ENCODE data around the gene NEUROD4. TPM values are rescaled to one million over a fixed set of nuclear protein-coding genes. Genes with fewer than 3 reads are reported as not detected.

The NEUROD4 gene
- total RNA-seq, 1 donor from 2014 or later: not detected

DNA sequence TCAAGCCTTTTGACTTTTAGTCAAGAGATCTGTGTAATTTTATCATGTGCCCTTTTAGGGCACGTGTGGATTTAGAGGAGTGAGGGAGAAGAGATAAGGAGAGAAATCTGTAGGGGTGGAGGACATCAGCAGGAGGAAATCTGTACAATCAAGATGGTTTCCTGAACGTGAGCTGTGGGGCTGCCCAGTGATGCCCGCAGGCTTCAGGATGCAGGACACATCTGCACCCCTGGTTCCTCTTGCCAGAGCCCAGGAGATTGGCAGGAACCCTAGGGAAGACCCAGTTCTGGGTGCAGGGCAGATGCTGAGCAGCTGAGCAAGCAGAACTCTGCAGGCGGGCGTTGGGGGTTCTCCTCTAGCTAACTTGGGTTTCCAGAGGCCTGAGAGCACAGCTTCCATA is 23.6 kb upstream of the NEUROD4 start:
- H3K4me3 Mint-ChIP-seq: no peak overlapping the region
- no peaks in the 10 kb centered on the region for H3K27me3 Mint-ChIP-seq
- H3K27ac Mint-ChIP-seq: no peak overlapping the region
- intact Hi-C loops (cut with micrococcal nuclease): no loop called here
- ChIA-PET CTCF (interaction anchor here (1.2 to 8.6 kb wide), 3 partner anchors 77 to 295 kb away, joined by 3 to 425 read pairs (median 5); no protein-coding TSS in a partner anchor), POLR2A (no interaction called here)
- no peak for ATAC-seq (ENCODE audit: low read depth)
- TF ChIP-seq, protein P1, sequence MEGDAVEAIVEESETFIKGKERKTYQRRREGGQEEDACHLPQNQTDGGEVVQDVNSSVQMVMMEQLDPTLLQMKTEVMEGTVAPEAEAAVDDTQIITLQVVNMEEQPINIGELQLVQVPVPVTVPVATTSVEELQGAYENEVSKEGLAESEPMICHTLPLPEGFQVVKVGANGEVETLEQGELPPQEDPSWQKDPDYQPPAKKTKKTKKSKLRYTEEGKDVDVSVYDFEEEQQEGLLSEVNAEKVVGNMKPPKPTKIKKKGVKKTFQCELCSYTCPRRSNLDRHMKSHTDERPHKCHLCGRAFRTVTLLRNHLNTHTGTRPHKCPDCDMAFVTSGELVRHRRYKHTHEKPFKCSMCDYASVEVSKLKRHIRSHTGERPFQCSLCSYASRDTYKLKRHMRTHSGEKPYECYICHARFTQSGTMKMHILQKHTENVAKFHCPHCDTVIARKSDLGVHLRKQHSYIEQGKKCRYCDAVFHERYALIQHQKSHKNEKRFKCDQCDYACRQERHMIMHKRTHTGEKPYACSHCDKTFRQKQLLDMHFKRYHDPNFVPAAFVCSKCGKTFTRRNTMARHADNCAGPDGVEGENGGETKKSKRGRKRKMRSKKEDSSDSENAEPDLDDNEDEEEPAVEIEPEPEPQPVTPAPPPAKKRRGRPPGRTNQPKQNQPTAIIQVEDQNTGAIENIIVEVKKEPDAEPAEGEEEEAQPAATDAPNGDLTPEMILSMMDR (IDR thresholded peaks at IDR 0.05): no peak
- no peaks in the 10 kb centered on the region for H3K36me3 Mint-ChIP-seq (ENCODE audit: low read depth)
- H3K4me1 Mint-ChIP-seq: peaks cover 37% of the 10 kb centered on the region
- H3K9me3 Mint-ChIP-seq: peaks cover 12% of the 10 kb centered on the region
- no peak for DNase-seq

DNA sequence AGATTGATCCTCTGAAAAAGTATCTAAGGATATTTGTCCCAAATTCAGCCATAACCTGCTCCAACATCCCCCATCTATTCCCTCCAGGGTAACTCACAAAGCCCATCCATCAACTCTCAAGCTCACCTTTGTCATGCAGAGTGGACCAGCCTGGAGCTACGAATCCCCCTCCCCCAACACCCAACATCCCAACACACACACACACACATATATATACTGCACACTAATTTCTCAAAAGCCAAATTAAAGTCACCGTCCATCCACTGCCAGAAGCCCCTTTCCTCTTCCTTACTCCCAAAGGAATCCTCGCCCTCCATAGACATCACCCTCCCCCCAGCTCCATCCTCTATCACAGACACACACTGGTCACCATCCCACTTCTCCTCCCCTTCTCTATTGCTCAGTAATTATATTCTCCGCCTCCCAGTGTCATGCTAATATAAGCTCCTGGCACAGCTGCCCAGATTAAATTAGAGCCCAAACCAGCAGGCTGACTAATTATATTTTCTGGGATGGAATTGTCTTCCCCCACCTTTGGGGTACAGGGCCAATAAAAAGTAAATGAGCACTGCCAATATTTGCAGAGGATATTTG is 21.7 kb upstream of the NEUROD4 start:
- ChIA-PET CTCF (interaction anchor here (0.7 to 8.6 kb wide), 3 partner anchors 9 to 75 kb away, joined by 3 to 425 read pairs (median 3); partner anchors contain the start of gene TESPA1), POLR2A (no interaction called here)
- ATAC-seq (ENCODE audit: low read depth) (no peak), DNase-seq (no peak)
- H3K4me1 Mint-ChIP-seq: peaks cover 32% of the 10 kb centered on the region
- H3K27me3 Mint-ChIP-seq: no peaks in the 10 kb centered on the region
- H3K27ac Mint-ChIP-seq: no peak overlapping the region
- intact Hi-C loops (cut with micrococcal nuclease): no loop called here
- H3K9me3 Mint-ChIP-seq: peaks cover 12% of the 10 kb centered on the region
- TF ChIP-seq, protein P1 (IDR thresholded peaks at IDR 0.05): no peak
- H3K4me3 Mint-ChIP-seq: no peak overlapping the region
- H3K36me3 Mint-ChIP-seq (ENCODE audit: low read depth): no peaks in the 10 kb centered on the region

DNA sequence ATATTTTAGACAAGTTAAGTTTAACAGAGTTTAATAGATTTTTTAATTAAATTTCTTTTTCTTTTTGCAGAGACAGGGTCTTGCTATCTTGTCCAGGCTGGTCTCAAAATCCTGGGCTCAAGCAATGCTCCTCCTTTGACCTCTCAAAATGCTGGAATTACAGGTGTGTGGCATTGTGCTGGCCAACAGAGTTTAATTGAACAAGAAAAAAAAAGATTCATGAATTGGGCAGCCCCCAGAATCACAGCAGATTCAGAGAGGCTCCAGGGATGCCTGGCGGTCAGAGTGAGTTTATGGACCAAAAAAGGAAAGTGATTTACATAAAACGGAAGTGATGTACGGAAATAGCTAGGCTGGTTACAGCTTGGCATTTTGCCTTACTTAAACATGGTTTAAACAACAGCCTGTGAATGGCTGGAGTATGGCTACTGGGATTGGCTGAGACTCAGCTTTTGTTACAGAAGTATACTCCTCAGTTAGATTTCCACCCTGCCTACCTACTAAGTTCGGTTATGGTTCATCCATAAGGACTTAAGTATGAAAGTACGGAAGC is 20.7 kb upstream of the NEUROD4 start:
- POLR2A ChIA-PET: interaction anchor here (0.9 kb wide), 1 partner anchor 14 kb away, joined by 3 read pairs; no protein-coding TSS in a partner anchor
- TF ChIP-seq, protein P1 (IDR thresholded peaks at IDR 0.05): no peak
- Mint-ChIP-seq H3K27ac (no peak overlapping the region), H3K9me3 (peaks cover 12% of the 10 kb centered on the region), H3K36me3 (ENCODE audit: low read depth) (no peaks in the 10 kb centered on the region), H3K4me1 (peaks cover 28% of the 10 kb centered on the region), H3K27me3 (no peaks in the 10 kb centered on the region), H3K4me3 (no peak overlapping the region)
- intact Hi-C loops (cut with micrococcal nuclease): no loop called here
- DNase-seq: no peak
- CTCF ChIA-PET: interaction anchor here (8.6 kb wide), 1 partner anchor 74 kb away, joined by 425 read pairs; no protein-coding TSS in a partner anchor
- peak; percentile 28 for ATAC-seq (ENCODE audit: low read depth)

DNA sequence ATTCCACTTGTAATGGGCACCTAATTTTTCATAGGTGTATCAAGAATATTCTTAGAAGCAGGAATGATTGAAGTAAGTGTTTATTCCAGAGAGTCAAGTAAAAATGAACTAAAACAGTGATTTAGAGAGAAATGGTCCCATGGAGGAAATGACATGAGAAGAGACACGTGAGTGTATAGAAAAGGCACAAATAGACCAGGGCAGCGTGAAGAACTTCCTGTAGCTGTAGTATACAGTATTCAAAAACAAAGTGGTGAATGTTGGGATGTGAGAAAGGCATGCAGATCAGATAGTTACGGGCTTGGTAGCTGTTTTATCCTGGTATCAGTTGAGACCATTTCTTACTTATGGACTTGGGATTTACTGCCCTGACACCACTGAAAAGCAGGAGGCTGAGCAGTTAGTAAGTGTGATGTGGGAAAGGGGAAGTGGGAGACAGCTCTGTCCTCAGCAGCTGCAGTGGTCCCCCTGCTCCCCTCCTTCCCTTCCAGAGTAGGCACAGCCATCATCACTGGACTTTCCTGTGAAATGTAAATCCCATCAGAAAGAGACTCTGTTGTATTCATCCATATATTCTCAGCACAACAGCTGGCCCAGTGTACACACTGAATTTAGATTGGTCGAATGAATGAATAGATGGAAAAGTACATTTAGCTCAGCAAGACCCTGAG is 18.4 kb upstream of the NEUROD4 start:
- peak overlapping the region; percentile 41 for H3K27ac Mint-ChIP-seq
- TF ChIP-seq, protein P1 (IDR thresholded peaks at IDR 0.05): no peak
- ChIA-PET CTCF (interaction anchor here (1.1 to 4.0 kb wide), 5 partner anchors 8 to 252 kb away, joined by 4 to 20 read pairs (median 6); no protein-coding TSS in a partner anchor), POLR2A (interaction anchor here (1.1 kb wide), 1 partner anchor 9 kb away, joined by 4 read pairs; no protein-coding TSS in a partner anchor)
- peak overlapping the region; percentile 28 for H3K4me3 Mint-ChIP-seq
- H3K9me3 Mint-ChIP-seq: peaks cover 19% of the 10 kb centered on the region
- no peak for DNase-seq
- no peaks in the 10 kb centered on the region for H3K36me3 Mint-ChIP-seq (ENCODE audit: low read depth)
- H3K4me1 Mint-ChIP-seq: peaks cover 28% of the 10 kb centered on the region
- peak; percentile 68 for ATAC-seq (ENCODE audit: low read depth)
- no peaks in the 10 kb centered on the region for H3K27me3 Mint-ChIP-seq
- intact Hi-C loops (cut with micrococcal nuclease): no loop called here

DNA sequence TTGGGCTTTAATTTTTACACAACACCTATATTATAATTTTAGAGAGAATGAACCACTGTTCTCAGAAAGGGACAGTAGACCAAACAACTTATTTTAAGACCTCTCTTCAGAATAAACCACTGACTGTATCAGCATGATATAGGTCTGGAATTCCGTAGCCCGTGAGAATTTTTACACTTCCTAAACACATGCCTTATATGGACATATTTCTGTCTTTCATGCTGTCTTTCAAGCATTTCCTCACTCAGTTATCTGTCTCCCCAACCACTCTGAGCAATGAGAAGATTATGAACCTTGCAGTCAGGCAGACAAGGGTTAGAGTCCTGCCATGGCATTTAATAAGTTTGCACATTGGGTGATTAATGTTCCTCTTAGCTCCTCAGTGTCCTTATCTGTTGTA is 17.4 kb upstream of the NEUROD4 start:
- no peak for ATAC-seq (ENCODE audit: low read depth)
- POLR2A ChIA-PET: no interaction called here
- TF ChIP-seq, protein P1 (IDR thresholded peaks at IDR 0.05): no peak
- CTCF ChIA-PET: interaction anchor here (1.7 to 4.0 kb wide), 4 partner anchors 9 to 72 kb away, joined by 5 to 20 read pairs (median 8); no protein-coding TSS in a partner anchor
- Mint-ChIP-seq H3K27ac (no peak overlapping the region), H3K9me3 (peaks cover 28% of the 10 kb centered on the region), H3K36me3 (ENCODE audit: low read depth) (no peaks in the 10 kb centered on the region), H3K4me1 (peaks cover 28% of the 10 kb centered on the region), H3K27me3 (no peaks in the 10 kb centered on the region), H3K4me3 (no peak overlapping the region)
- DNase-seq: no peak
- intact Hi-C loops (cut with micrococcal nuclease): no loop called here

Measured in activated B cell treated with CpG ODN at 0.5 μM for 24 hours (primary cell).